ENCODE measurements around the gene TTC13. TPM values are rescaled to one million over a fixed set of nuclear protein-coding genes. Genes with fewer than 3 reads are reported as not detected.

Gene TTC13
- total and polyA plus RNA-seq, 10 donors: 16.2 to 86.6 (median 38.8) TPM

GRCh38 chr1:230983811-230984210 lies 5.2 kb upstream of the TTC13 start:
- H3K27me3 ChIP-seq (replicated peaks in 1 of 7): no peaks in the 10 kb centered on the region
- intact Hi-C loops (cut with DNase I; ENCODE audit: low total_unique reads): no loop called here
- H3K4me3 ChIP-seq: no peak overlapping the region
- TF ChIP-seq POLR2A (IDR thresholded peaks at IDR 0.05) (no peak), POLR2AphosphoS5 (IDR thresholded peaks at IDR 0.05) (no peak)
- TF ChIP-seq, protein P1, sequence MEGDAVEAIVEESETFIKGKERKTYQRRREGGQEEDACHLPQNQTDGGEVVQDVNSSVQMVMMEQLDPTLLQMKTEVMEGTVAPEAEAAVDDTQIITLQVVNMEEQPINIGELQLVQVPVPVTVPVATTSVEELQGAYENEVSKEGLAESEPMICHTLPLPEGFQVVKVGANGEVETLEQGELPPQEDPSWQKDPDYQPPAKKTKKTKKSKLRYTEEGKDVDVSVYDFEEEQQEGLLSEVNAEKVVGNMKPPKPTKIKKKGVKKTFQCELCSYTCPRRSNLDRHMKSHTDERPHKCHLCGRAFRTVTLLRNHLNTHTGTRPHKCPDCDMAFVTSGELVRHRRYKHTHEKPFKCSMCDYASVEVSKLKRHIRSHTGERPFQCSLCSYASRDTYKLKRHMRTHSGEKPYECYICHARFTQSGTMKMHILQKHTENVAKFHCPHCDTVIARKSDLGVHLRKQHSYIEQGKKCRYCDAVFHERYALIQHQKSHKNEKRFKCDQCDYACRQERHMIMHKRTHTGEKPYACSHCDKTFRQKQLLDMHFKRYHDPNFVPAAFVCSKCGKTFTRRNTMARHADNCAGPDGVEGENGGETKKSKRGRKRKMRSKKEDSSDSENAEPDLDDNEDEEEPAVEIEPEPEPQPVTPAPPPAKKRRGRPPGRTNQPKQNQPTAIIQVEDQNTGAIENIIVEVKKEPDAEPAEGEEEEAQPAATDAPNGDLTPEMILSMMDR (IDR thresholded peaks at IDR 0.05 in 8 of 11, conservative IDR thresholded peaks at IDR 0.05 in 3 of 11): no peak
- H3K9me3 ChIP-seq: no peaks in the 10 kb centered on the region
- WGBS, 5 donors: 92 to 96% (median 95%) methylated on average over 5 of the region's 5 CpGs
- peaks cover 0 to 58% (median 2%) of the 10 kb centered on the region in 6 donors for H3K36me3 ChIP-seq
- peaks cover 10 to 23% (median 13%) of the 10 kb centered on the region in 6 donors for H3K4me1 ChIP-seq
- DNase-seq: no peak
- H3K27ac ChIP-seq: no peak overlapping the region

GRCh38 chr1:230982696-230983095 lies 4.0 kb upstream of the TTC13 start:
- Histone ChIP-seq H3K9me3 (no peaks in the 10 kb centered on the region), H3K27me3 (replicated peaks in 1 of 7) (no peaks in the 10 kb centered on the region), H3K4me3 (no peak overlapping the region), H3K4me1 (peaks cover 10 to 27% (median 15%) of the 10 kb centered on the region in 6 donors), H3K36me3 (peaks cover 0 to 53% (median 0%) of the 10 kb centered on the region in 6 donors), H3K27ac (no peak overlapping the region)
- WGBS, 5 donors: 68 to 94% (median 85%) methylated on average over 4 of the region's 4 CpGs
- intact Hi-C loops (cut with DNase I; ENCODE audit: low total_unique reads): no loop called here
- no peak for DNase-seq
- TF ChIP-seq, protein P1 (IDR thresholded peaks at IDR 0.05 in 8 of 11, conservative IDR thresholded peaks at IDR 0.05 in 3 of 11): no peak
- TF ChIP-seq POLR2AphosphoS5 (IDR thresholded peaks at IDR 0.05) (no peak), POLR2A (IDR thresholded peaks at IDR 0.05) (no peak)

- H3K4me3 ChIP-seq: peak overlapping the region in 6 of 8 donors; percentile 90 to 99 (median 94)
- TF ChIP-seq, protein P1 (IDR thresholded peaks at IDR 0.05 in 8 of 11, conservative IDR thresholded peaks at IDR 0.05 in 3 of 11): no peak
- TF ChIP-seq POLR2A (IDR thresholded peaks at IDR 0.05) (no peak), POLR2AphosphoS5 (IDR thresholded peaks at IDR 0.05) (no peak)
- 50 to 62% (median 57%) methylated on average over 4 of the region's 4 CpGs for WGBS, 5 donors
- intact Hi-C loops (cut with DNase I; ENCODE audit: low total_unique reads): loop anchor here (5.0 kb wide), 1 partner anchor 57 kb away; no protein-coding TSS in a partner anchor
- no peak for DNase-seq
- peaks cover 17 to 52% (median 37%) of the 10 kb centered on the region in 6 donors for H3K4me1 ChIP-seq
- H3K36me3 ChIP-seq: peaks cover 0 to 43% (median 0%) of the 10 kb centered on the region in 6 donors
- H3K27me3 ChIP-seq (replicated peaks in 1 of 7): no peaks in the 10 kb centered on the region
- peak overlapping the region in 5 of 8 donors; percentile 83 to 92 (median 89) for H3K27ac ChIP-seq
- no peaks in the 10 kb centered on the region for H3K9me3 ChIP-seq
These were observed 1.3 kb upstream of the TTC13 start for GRCh38 chr1:230979952-230980351.

GRCh38 chr1:230979389-230979716 lies 692 bp upstream of the TTC13 start:
- no peak for TF ChIP-seq POLR2AphosphoS5 (IDR thresholded peaks at IDR 0.05)
- TF ChIP-seq, protein P1 (IDR thresholded peaks at IDR 0.05 in 8 of 11, conservative IDR thresholded peaks at IDR 0.05 in 3 of 11): no peak
- no peak for TF ChIP-seq POLR2A (IDR thresholded peaks at IDR 0.05)
- intact Hi-C loops (cut with DNase I; ENCODE audit: low total_unique reads): loop anchor here (5.0 kb wide), 1 partner anchor 58 kb away; no protein-coding TSS in a partner anchor

More at GRCh38 chr1:230979389-230979716, 692 bp upstream of the TTC13 start:
- H3K27me3 ChIP-seq (replicated peaks in 1 of 7): no peaks in the 10 kb centered on the region
- WGBS, 5 donors: 3 to 8% (median 5%) methylated on average over 12 of the region's 12 CpGs
- peak overlapping the region; percentile 61 to 92 (median 84) for H3K27ac ChIP-seq
- peaks cover 17 to 58% (median 37%) of the 10 kb centered on the region in 6 donors for H3K4me1 ChIP-seq
- peak overlapping the region; percentile 78 to 99 (median 94) for H3K4me3 ChIP-seq
- H3K9me3 ChIP-seq: no peaks in the 10 kb centered on the region
- no peak for DNase-seq
- H3K36me3 ChIP-seq: peaks cover 0 to 43% (median 0%) of the 10 kb centered on the region in 6 donors

All from spleen (tissue), 11 donors.